Cardiac muscle cell (in vitro differentiated cells and primary cell): ENCODE measurements around the gene DOK1. TPM values are rescaled to one million over a fixed set of nuclear protein-coding genes. Genes with fewer than 3 reads are reported as not detected.
A peak's percentile ranks its signal among the peaks of the same experiment; 100 is the strongest.

Source experiments
- DNase-seq, 2 donors: peaks; one replicate each; pipeline versions ENCODE4 v3.0.0 to v3.0.0-alpha.2; 2010 to 2017; ENCODE audit warnings: low read depth in 1 of 2, low spot score in 1 of 2
- H3K27ac ChIP-seq: fragments of 200-600 bp; sonication (generic); 2 replicates; pipeline ENCODE4 v1.5.1; 2016
- H3K27me3 ChIP-seq: fragments of 200-600 bp; sonication (generic); 2 replicates; pipeline ENCODE4 v1.6.0; 2016; ENCODE audit warnings: control low read depth
- H3K36me3 ChIP-seq: fragments of 200-600 bp; sonication (generic); 2 replicates; pipeline ENCODE4 v1.5.1; 2016; ENCODE audit warnings: control low read depth
- H3K4me1 ChIP-seq: fragments of 200-600 bp; sonication (generic); 2 replicates; pipeline ENCODE4 v1.8.1; 2017; ENCODE audit warnings: low read depth, mild to moderate bottlenecking, mixed run types
- H3K4me3 ChIP-seq: fragments of 200-600 bp; sonication (generic); 2 replicates; pipeline ENCODE4 v1.5.1; 2016; ENCODE audit warnings: mild to moderate bottlenecking
- H3K9me3 ChIP-seq: fragments of 200-600 bp; sonication (generic); 2 replicates; pipeline ENCODE4 v1.5.1; 2017; ENCODE audit warnings: low read depth, mild to moderate bottlenecking, control low read depth
- CTCF ChIP-seq: IDR thresholded peaks from 2 replicates; pipeline ENCODE4 v1.5.1; 2012; ENCODE audit warnings: low read depth, mild to moderate bottlenecking, low read length
- polyA plus RNA-seq: library from polyadenylated mRNA; unstranded; fragments of >200 nt; fragmentation: Nextera tagmentation; extraction: Ambion mirVana; gene quantifications from 2 replicates; pipeline ENCODE4 v1.2.1, GENCODE V29; 2016
- total RNA-seq: library from RNA; depleted of rRNA; stranded (reverse); fragments of >200 nt; gene quantifications from 2 replicates; pipeline ENCODE4 v1.2.3, GENCODE V29; 2016

Gene DOK1
- total and polyA plus RNA-seq, 2 experiments from 2014 or later, result 10.0 to 26.1 TPM

- peak in 1 of 2 donors; percentile 89 for DNase-seq
- no peaks in the 10 kb centered on the region for H3K4me1 ChIP-seq
These were observed 12.2 kb downstream of the DOK1 start for GRCh38 chr2:74566754-74567085.

GRCh38 chr2:74567881-74568280, 13.4 kb downstream of the DOK1 start:
- no peak overlapping the region for H3K27ac ChIP-seq
- no peaks in the 10 kb centered on the region for H3K4me1 ChIP-seq
- TF ChIP-seq CTCF, result no peak
- H3K4me3 ChIP-seq, result no peak overlapping the region
- H3K36me3 ChIP-seq, result no peaks in the 10 kb centered on the region
- H3K9me3 ChIP-seq, result no peaks in the 10 kb centered on the region
- H3K27me3 ChIP-seq, result peaks cover 45% of the 10 kb centered on the region
- peak in 1 of 2 donors; percentile 87 for DNase-seq

More at GRCh38 chr2:74566754-74567085, 12.2 kb downstream of the DOK1 start:
- Histone ChIP-seq H3K36me3 (no peaks in the 10 kb centered on the region), H3K9me3 (no peaks in the 10 kb centered on the region), H3K4me3 (no peak overlapping the region), H3K27ac (no peak overlapping the region), H3K27me3 (peaks cover 56% of the 10 kb centered on the region)
- no peak for TF ChIP-seq CTCF

- Histone ChIP-seq H3K27ac (no peak overlapping the region), H3K4me3 (no peak overlapping the region), H3K36me3 (no peaks in the 10 kb centered on the region), H3K4me1 (no peaks in the 10 kb centered on the region), H3K27me3 (peaks cover 33% of the 10 kb centered on the region), H3K9me3 (no peaks in the 10 kb centered on the region)
- TF ChIP-seq CTCF, result no peak
- DNase-seq, result no peak
These were observed 15.2 kb downstream of the DOK1 start for GRCh38 chr2:74569686-74570085.

- H3K36me3 ChIP-seq, result no peaks in the 10 kb centered on the region
These were observed 16.5 kb downstream of the DOK1 start for GRCh38 chr2:74571058-74571457.

GRCh38 chr2:74572178-74572925, 17.8 kb downstream of the DOK1 start:
- no peak for DNase-seq
- H3K36me3 ChIP-seq, result no peaks in the 10 kb centered on the region
- H3K9me3 ChIP-seq, result no peaks in the 10 kb centered on the region
- H3K27ac ChIP-seq, result no peak overlapping the region
- no peak overlapping the region for H3K4me3 ChIP-seq
- H3K27me3 ChIP-seq, result peaks cover 24% of the 10 kb centered on the region
- no peak for TF ChIP-seq CTCF
- no peaks in the 10 kb centered on the region for H3K4me1 ChIP-seq

More at GRCh38 chr2:74571058-74571457, 16.5 kb downstream of the DOK1 start:
- no peak overlapping the region for H3K4me3 ChIP-seq
- DNase-seq, result no peak
- TF ChIP-seq CTCF, result no peak
- no peak overlapping the region for H3K27ac ChIP-seq
- H3K4me1 ChIP-seq, result no peaks in the 10 kb centered on the region
- H3K27me3 ChIP-seq, result peaks cover 32% of the 10 kb centered on the region
- H3K9me3 ChIP-seq, result no peaks in the 10 kb centered on the region
